ENCODE results near the gene FAM168B.

DNA sequence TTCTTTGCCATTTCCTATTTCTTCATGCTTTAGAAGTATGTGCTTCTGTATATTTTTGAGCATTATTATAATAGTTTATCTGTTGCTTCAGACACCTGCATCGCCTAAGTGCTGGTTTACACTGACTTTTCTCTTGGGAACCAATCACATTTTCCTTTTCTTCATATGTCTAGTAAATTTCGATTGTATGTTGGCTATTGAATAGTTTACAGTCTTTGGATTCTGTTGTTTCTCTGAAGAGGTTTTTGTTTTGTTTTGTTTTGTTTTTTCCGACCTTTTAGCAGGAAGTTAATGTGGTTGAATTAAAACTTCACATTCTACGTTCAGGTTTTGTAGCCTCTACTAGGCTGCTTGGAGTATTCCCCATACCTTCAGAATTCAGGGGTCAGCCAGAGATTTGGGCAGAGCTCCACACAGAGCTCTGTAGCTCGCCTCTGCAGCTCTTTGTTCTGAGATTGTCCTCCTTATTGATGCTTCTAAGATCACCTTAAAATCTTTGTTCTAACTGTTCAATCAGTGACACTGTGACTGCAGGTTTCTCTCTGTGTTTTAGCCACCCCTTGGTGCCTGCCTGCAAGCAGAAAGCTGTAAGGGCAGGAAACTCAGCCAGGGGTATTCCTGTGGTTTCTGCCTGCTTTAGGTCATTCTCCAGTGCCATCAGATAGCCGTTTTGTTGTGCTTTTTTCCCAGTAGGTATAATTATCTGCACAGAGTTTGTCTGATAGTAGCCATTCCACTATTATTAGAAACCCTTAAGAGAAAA is 83.4 kb downstream of the FAM168B start:
- TF ChIP-seq, protein P1, sequence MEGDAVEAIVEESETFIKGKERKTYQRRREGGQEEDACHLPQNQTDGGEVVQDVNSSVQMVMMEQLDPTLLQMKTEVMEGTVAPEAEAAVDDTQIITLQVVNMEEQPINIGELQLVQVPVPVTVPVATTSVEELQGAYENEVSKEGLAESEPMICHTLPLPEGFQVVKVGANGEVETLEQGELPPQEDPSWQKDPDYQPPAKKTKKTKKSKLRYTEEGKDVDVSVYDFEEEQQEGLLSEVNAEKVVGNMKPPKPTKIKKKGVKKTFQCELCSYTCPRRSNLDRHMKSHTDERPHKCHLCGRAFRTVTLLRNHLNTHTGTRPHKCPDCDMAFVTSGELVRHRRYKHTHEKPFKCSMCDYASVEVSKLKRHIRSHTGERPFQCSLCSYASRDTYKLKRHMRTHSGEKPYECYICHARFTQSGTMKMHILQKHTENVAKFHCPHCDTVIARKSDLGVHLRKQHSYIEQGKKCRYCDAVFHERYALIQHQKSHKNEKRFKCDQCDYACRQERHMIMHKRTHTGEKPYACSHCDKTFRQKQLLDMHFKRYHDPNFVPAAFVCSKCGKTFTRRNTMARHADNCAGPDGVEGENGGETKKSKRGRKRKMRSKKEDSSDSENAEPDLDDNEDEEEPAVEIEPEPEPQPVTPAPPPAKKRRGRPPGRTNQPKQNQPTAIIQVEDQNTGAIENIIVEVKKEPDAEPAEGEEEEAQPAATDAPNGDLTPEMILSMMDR (IDR thresholded peaks at IDR 0.05) = no peak
- no peak for TF ChIP-seq POLR2A (IDR thresholded peaks at IDR 0.05)
